ENCODE results near the gene FKBP5. TPM values are rescaled to one million over a fixed set of nuclear protein-coding genes. Genes with fewer than 3 reads are reported as not detected.

FKBP5 gene
- total and polyA plus RNA-seq, 2 donors (not counting 1 experiment from before 2014, with no cell fraction given) = 2.8 to 7.4 TPM

- no peaks in the 10 kb centered on the region for H3K36me3 ChIP-seq (replicated peaks in 1 of 2; ENCODE audit: control extremely low read depth in 1 of 2, control insufficient read depth in 1 of 2, extremely low read depth in 1 of 2, insufficient read depth in 2 of 2, low read length in 1 of 2)
- no peaks in the 10 kb centered on the region for H3K27me3 ChIP-seq (replicated peaks in 1 of 4; ENCODE audit: control extremely low read depth in 1 of 4, control insufficient read depth in 3 of 4, insufficient read depth in 4 of 4, low read length in 3 of 4)
- Mint-ChIP-seq H3K27ac (no peak overlapping the region), H3K27me3 (no peaks in the 10 kb centered on the region), H3K9me3 (ENCODE audit: insufficient read depth) (no peaks in the 10 kb centered on the region), H3K4me1 (peaks cover 11% of the 10 kb centered on the region), H3K4me3 (no peak overlapping the region)
- ATAC-seq (ENCODE audit: low read depth) = no peak
- no peaks in the 10 kb centered on the region for H3K9me3 ChIP-seq (ENCODE audit: control extremely low read depth in 1 of 3, control insufficient read depth in 2 of 3, insufficient read depth in 1 of 3, low read length in 2 of 3)
- POLR2A ChIA-PET = interaction anchor here (0.7 kb wide), 2 partner anchors 19 to 344 kb away, joined by 3 to 6 read pairs; partner anchors contain the start of gene MAPK14
- no peak overlapping the region for H3K4me2 ChIP-seq (replicated peaks; ENCODE audit: low read depth, low read length, poor library complexity, severe bottlenecking)
- no peak overlapping the region for H3K4me3 ChIP-seq (ENCODE audit: control extremely low read depth in 1 of 5, extremely low read depth in 1 of 5, insufficient read depth in 1 of 5, low read depth in 2 of 5, low read length in 4 of 5)
- no peak overlapping the region for H3K27ac ChIP-seq (ENCODE audit: low read length in 2 of 2)
- no peak overlapping the region for H2AFZ ChIP-seq (ENCODE audit: insufficient read depth, low read depth, low read length, poor library complexity, severe bottlenecking)
- no peak overlapping the region for H3K9ac ChIP-seq (ENCODE audit: low read length)
- peaks cover 13% of the 10 kb centered on the region for H3K79me2 ChIP-seq (ENCODE audit: control insufficient read depth, insufficient read depth, low read length)
- H4K20me1 ChIP-seq (ENCODE audit: control insufficient read depth, insufficient read depth, low read length, poor library complexity, severe bottlenecking) = no peaks in the 10 kb centered on the region
- CTCF ChIA-PET = interaction anchor here (0.9 to 2.6 kb wide), 2 partner anchors 14 to 54 kb away, joined by 3 to 8 read pairs; partner anchors contain the start of gene ARMC12
- intact Hi-C loops (cut with micrococcal nuclease) = no loop called here
- H3K4me1 ChIP-seq (ENCODE audit: control insufficient read depth in 2 of 2, insufficient read depth in 2 of 2, low read length in 2 of 2) = peaks cover 0 to 11% of the 10 kb centered on the region in 2 donors
- DNase-seq = no peak
- TF ChIP-seq CTCF (IDR thresholded peaks at IDR 0.05) = no peak
- TF ChIP-seq EZH2 (IDR thresholded peaks at IDR 0.05; ENCODE audit: borderline replicate concordance, insufficient read depth, low read depth, low read length, poor library complexity, severe bottlenecking) = no peak
These were observed 5.4 kb downstream of the FKBP5 start for GRCh38 chr6:35683267-35683666.

- Histone ChIP-seq H3K4me3 (ENCODE audit: control extremely low read depth in 1 of 5, extremely low read depth in 1 of 5, insufficient read depth in 1 of 5, low read depth in 2 of 5, low read length in 4 of 5) (no peak overlapping the region), H3K9ac (ENCODE audit: low read length) (no peak overlapping the region), H3K79me2 (ENCODE audit: control insufficient read depth, insufficient read depth, low read length) (peaks cover 13% of the 10 kb centered on the region), H3K9me3 (ENCODE audit: control extremely low read depth in 1 of 3, control insufficient read depth in 2 of 3, insufficient read depth in 1 of 3, low read length in 2 of 3) (no peaks in the 10 kb centered on the region), H3K36me3 (replicated peaks in 1 of 2; ENCODE audit: control extremely low read depth in 1 of 2, control insufficient read depth in 1 of 2, extremely low read depth in 1 of 2, insufficient read depth in 2 of 2, low read length in 1 of 2) (no peaks in the 10 kb centered on the region), H3K27me3 (replicated peaks in 1 of 4; ENCODE audit: control extremely low read depth in 1 of 4, control insufficient read depth in 3 of 4, insufficient read depth in 4 of 4, low read length in 3 of 4) (no peaks in the 10 kb centered on the region), H2AFZ (ENCODE audit: insufficient read depth, low read depth, low read length, poor library complexity, severe bottlenecking) (no peak overlapping the region), H3K4me2 (replicated peaks; ENCODE audit: low read depth, low read length, poor library complexity, severe bottlenecking) (no peak overlapping the region), H3K27ac (ENCODE audit: low read length in 2 of 2) (no peak overlapping the region), H3K4me1 (ENCODE audit: control insufficient read depth in 2 of 2, insufficient read depth in 2 of 2, low read length in 2 of 2) (no peaks in the 10 kb centered on the region), H4K20me1 (ENCODE audit: control insufficient read depth, insufficient read depth, low read length, poor library complexity, severe bottlenecking) (no peaks in the 10 kb centered on the region)
- Mint-ChIP-seq H3K4me3 (no peak overlapping the region), H3K27me3 (no peaks in the 10 kb centered on the region), H3K27ac (no peak overlapping the region), H3K4me1 (peaks cover 1% of the 10 kb centered on the region), H3K9me3 (ENCODE audit: insufficient read depth) (no peaks in the 10 kb centered on the region)
- no peak for TF ChIP-seq CTCF (IDR thresholded peaks at IDR 0.05)
- TF ChIP-seq EZH2 (IDR thresholded peaks at IDR 0.05; ENCODE audit: borderline replicate concordance, insufficient read depth, low read depth, low read length, poor library complexity, severe bottlenecking) = no peak
- 100% methylated on average over 1 of the region's 1 CpG for WGBS (ENCODE audit: insufficient coverage)
- intact Hi-C loops (cut with micrococcal nuclease) = no loop called here
- ChIA-PET POLR2A (no interaction called here), CTCF (interaction anchor here (0.9 to 1.4 kb wide), 2 partner anchors 17 to 55 kb away, joined by 4 read pairs; partner anchors contain the start of gene ARMC12)
- DNase-seq = no peak
- no peak for ATAC-seq (ENCODE audit: low read depth)
These were observed 7.4 kb downstream of the FKBP5 start for GRCh38 chr6:35681298-35681697.

All from B cell (primary cell).